ENCODE data around the gene IGF1R.

The IGF1R gene

GRCh38 chr15:98868564-98868963, 220.2 kb downstream of the IGF1R start:
- DNase-seq: no peak

- DNase-seq: no peak
Observed at GRCh38 chr15:98870788-98871187, 222.4 kb downstream of the IGF1R start.

GRCh38 chr15:98872774-98873173, 224.4 kb downstream of the IGF1R start:
- no peak for DNase-seq

- DNase-seq: no peak
Observed at GRCh38 chr15:98873441-98874218, 225.3 kb downstream of the IGF1R start.

GRCh38 chr15:98874370-98874769, 226.0 kb downstream of the IGF1R start:
- DNase-seq: no peak

DNA sequence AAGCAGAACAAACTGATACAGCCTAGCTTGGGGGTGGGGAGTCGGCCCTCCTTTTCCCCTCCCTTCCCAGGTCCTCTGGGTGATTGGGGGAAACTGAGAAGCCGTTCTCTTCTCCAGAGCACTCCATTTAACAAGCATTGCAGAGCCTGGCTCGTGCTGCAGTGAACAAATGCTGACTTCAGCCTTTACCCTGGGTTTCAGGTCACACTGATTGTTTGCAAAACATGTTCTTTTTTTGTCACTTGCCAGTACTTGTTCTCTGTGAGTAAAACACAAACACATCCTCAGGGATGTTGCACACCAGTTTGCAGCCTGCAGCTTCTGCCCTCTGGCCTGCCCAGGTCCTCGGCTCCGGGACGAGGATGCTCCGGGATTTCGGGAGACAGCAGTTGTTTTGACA, 226.4 kb downstream of the IGF1R start:
- DNase-seq: no peak

DNA sequence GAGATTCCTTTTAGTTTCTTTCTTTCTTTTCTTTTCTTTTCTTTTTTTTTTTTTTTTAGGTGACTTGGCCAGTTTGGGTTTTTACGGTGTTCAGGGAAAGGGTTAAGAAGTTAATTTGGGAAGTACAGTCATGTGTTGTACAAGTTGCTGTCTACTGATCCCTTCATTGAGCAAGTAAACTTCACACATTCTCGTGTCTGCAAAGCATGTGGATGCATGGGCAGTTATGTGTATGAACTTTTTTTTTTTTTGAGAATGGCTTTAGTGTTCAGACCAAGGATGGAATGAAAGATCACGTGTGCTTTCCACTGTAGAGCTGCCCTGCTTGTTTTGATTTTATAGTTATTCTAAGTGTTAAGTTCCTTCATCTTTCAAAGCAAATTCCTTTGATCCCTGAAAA, 227.0 kb downstream of the IGF1R start:
- DNase-seq: no peak

DNA sequence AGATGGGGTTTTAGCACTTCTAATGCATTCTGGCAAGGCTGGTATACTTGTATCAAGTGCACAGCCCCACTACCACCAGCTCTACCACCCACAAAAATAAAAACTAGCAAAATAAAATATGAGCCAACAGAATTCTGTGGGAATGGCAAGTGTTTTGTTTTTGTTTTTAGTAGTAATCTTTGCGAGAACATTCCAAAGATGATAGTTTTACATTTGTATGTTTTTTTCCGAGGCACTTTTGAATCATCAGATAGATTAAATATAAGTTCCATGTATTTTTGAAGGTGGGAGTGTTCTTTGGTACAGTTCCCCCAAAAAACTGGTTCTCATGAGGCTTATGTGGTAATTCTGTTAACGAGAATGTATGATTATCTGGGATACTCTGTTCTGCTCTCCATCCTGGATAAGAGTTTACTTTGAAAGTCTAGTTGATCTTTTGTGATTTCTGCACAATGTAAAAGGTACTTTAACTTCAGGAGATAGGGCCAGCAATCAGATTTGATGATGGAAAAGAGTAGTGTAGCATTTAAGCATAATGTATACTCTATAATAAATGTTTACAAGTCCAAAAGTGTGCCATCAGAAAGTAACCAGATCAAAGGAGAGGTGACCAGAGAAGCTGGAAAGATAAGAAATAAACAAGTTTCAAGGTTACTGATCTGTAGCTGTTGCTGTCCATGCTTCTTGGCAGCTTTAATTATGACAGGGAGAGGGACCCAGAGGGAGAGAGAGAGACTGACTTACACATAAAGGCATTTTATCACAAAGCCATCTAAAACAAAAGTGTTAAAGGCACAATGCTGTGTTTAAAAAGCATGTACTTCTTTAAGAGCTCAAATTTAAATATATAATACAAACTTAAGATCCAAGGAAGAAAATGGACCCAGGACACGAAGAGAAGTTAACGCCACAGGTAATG, 228.4 kb downstream of the IGF1R start:
- DNase-seq: no peak

- no peak for DNase-seq
Observed at GRCh38 chr15:98878172-98878571, 229.8 kb downstream of the IGF1R start.

DNA sequence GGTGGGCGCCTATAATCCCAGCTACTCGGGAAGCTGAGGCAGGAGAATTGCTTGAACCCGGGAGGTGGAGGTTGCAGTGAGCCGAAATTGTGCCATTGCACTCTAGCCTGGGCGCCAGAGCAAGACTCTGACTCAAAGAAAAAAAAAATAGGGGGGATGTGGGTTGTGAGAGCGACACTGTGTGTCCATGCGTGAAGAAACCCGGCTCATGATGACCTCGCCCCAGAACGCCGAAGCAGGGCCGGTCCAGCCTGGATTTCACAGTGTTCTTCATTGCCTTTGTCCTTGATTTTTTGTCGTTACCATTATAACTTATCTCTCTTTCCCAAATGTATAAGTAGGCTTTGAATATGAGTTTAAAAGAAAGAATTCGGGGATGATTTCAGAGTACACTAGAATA, 230.5 kb downstream of the IGF1R start:
- DNase-seq: no peak

- DNase-seq: no peak
Observed at GRCh38 chr15:98881526-98882520, 233.5 kb downstream of the IGF1R start.

- no peak for DNase-seq
Observed at GRCh38 chr15:98883478-98883877, 235.1 kb downstream of the IGF1R start.

DNA sequence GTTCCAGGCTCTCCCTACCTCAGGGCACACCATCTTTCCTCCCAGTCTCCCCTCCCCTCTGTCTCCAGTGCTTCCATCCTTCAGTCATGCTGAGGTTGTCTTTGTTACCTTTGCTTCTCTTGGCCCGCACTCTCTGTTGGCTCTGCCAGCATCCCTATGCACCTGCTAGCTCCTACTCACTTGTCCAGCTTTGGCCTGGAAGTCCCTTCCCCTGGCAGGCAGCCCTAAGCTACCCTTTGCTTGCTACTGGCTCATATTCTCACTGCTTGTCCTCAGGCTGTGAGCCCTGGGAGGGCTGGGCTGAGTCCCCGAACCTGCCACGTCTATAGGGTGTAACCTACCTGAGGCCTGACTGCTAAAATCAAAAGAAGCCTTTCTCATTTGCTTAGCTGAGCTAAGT, 236.6 kb downstream of the IGF1R start:
- DNase-seq: no peak

DNA sequence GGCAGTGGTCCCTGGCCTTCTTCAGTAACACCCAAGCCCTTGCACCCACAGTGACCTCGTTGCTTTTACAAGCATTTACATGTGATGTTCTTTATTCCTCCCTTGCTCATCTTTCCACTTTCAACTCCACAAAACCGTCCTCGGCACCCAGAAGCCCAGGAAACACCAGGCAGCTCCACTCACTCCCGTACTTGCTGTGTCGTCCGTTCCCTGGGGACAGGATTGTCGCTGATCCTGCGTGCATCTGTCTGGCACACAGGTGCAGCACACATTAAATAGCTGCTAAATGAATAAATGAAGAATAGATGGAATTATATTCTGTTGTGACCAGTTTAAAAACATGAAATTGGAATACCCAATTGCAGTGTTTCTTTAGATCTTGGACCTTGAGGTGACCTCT, 239.6 kb downstream of the IGF1R start:
- no peak for DNase-seq

DNA sequence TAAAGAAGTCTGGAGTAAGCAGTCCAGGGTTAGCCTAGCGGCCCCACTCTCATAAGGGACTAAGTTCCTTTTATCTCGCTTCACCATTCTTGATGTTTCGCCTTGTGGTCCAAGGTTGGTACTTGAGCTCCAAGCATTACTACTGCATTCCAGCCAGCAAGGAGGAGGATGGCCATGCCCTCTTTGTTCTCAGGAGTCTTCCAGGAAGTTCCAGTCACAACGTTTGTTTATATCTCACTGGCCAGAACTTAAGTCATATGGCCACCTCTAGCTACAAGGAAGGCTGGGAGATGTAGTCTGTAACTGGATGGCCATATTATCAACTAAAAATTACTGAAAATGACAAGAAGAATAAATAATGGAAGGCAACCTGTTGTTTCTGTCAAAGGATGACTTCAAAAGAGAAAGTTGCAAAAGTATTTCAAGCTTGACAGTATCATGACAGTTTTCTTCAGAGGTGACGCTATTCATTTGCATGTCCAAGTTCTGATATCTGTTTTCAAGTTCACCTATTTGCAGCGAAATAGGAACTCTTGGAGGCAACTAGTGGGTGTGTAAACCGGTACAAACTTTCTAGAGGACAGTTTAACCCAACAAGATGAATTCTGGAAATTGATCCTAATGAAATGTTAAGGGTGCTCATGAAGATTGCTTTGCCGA, 240.6 kb downstream of the IGF1R start:
- DNase-seq: no peak

DNA sequence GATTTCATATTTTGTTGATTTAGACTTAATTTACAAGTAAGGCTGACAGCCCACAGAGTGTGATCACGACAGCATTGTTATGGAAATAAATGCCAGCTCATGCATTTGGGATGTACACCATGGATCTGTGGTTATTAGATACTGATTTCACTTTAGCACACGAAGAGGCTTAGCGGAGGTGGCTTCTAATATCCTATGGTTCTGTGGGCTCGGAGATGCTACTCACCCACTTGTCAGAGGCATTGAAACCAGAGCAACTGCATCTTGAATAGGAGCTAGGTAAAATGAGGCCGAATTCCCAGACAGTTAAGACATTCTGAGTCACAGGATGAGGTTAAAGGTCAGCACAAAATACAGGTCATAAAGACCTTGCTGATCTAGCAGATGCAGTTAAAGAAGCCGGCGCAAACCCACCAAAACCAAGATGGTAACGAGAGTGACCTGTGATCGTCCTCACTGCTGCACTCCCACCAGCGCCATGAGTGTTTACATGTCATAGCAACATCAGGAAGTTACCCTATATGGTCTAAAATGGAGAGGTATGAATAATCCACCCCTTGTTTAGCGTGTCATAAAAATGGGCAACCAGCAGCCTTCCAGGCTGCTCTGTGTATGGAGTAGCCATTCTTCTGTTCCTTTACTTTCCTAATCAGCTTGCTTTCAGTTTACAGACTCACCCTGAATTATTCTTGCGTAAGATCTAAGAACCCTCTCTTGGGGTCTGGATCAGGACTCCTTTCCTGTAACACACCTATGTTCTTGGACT, 241.8 kb downstream of the IGF1R start:
- no peak for DNase-seq

- no peak for DNase-seq
Observed at GRCh38 chr15:98891301-98891700, 243.0 kb downstream of the IGF1R start.

- no peak for DNase-seq
Observed at GRCh38 chr15:98893401-98893800, 245.1 kb downstream of the IGF1R start.

GRCh38 chr15:98894312-98894711, 246.0 kb downstream of the IGF1R start:
- DNase-seq: no peak

- DNase-seq: no peak
Observed at GRCh38 chr15:98896002-98896721, 247.8 kb downstream of the IGF1R start.
